HFF-Myc (cell line): ENCODE results near the gene OR10H4.
"Not testable (repeated sequence)": the region's sequence is repeated elsewhere in the genome, so short reads cannot be mapped to it uniquely, and the experiment has no call there.

ENCODE experiments used
- DNase-seq: peaks from one replicate; pipeline ENCODE4 v3.0.0-alpha.2; 2011; ENCODE audit warnings: low read depth; ENCODE audit errors: extremely low read depth
- H3K4me3 ChIP-seq: replicated peaks from 2 replicates; pipeline ENCODE4 v1.5.1; 2011; ENCODE audit warnings: low read depth, mild to moderate bottlenecking, control low read depth, low read length
- CTCF ChIP-seq: IDR thresholded peaks from 2 replicates; pipeline ENCODE4 v1.5.1; 2012; ENCODE audit warnings: mild to moderate bottlenecking, low read depth, low read length, control low read depth; ENCODE audit errors: missing control alignments

The OR10H4 gene

GRCh38 chr19:15928321-15928720 lies 20.5 kb upstream of the OR10H4 start:
- H3K4me3 ChIP-seq, result no peak overlapping the region
- DNase-seq, result no peak
- TF ChIP-seq CTCF, result no peak

- not testable (repeated sequence) for DNase-seq, H3K4me3 ChIP-seq
Measured at GRCh38 chr19:15933761-15934331, 15.0 kb upstream of the OR10H4 start.

- DNase-seq, result no peak
- TF ChIP-seq CTCF, result no peak
- no peak within 1 kb of the TSS for H3K4me3 ChIP-seq
Measured at GRCh38 chr19:15934332-15935078, 14.3 kb upstream of the OR10H4 start, which contains the start of gene CYP4F11. Gene CYP4F11 (minus strand): TSS chr19:15934529. CDS start chr19:15934408, 121 bp downstream.

- no peak for DNase-seq
- no peak overlapping the region for H3K4me3 ChIP-seq
- TF ChIP-seq CTCF, result no peak
Measured at GRCh38 chr19:15935167-15935702, 13.6 kb upstream of the OR10H4 start.

- no peak overlapping the region for H3K4me3 ChIP-seq
- TF ChIP-seq CTCF, result no peak
- no peak for DNase-seq
Measured at GRCh38 chr19:15936173-15936572, 12.6 kb upstream of the OR10H4 start.

- H3K4me3 ChIP-seq, result no peak overlapping the region
- DNase-seq, result no peak
- no peak for TF ChIP-seq CTCF
Measured at GRCh38 chr19:15936950-15937349, 11.9 kb upstream of the OR10H4 start.

GRCh38 chr19:15937771-15938170 lies 11.0 kb upstream of the OR10H4 start:
- no peak for TF ChIP-seq CTCF
- H3K4me3 ChIP-seq, result no peak overlapping the region
- no peak for DNase-seq
